Duodenal mucosa (tissue), 2 donors: ENCODE measurements around the gene MCM7.

ENCODE experiments used
- H3K27ac ChIP-seq: one replicate; pipeline ENCODE4 v1.7.0; 2013; ENCODE audit warnings: low read depth, low read length
- H3K27me3 ChIP-seq, 2 donors: one replicate each; pipeline ENCODE4 v1.7.0; 2013; ENCODE audit warnings: low read length in 2 of 2, control low read depth in 1 of 2; ENCODE audit not compliant: insufficient read depth in 2 of 2, control insufficient read depth in 1 of 2
- H3K36me3 ChIP-seq, 2 donors: one replicate each; pipeline ENCODE4 v1.7.0; 2013; ENCODE audit warnings: low read length in 2 of 2, control low read depth in 1 of 2; ENCODE audit not compliant: insufficient read depth in 2 of 2, control insufficient read depth in 1 of 2
- H3K4me1 ChIP-seq, 2 donors: one replicate each; pipeline ENCODE4 v1.7.0; 2013; ENCODE audit warnings: low read length in 2 of 2, control low read depth in 1 of 2; ENCODE audit not compliant: insufficient read depth in 2 of 2, control insufficient read depth in 1 of 2
- H3K4me3 ChIP-seq, 2 donors: one replicate each; pipeline ENCODE4 v1.7.0; 2013; ENCODE audit warnings: low read length in 2 of 2, low read depth in 1 of 2
- H3K9ac ChIP-seq, 2 donors: one replicate each; pipeline ENCODE4 v1.7.0; 2013; ENCODE audit warnings: low read length in 2 of 2, low read depth in 1 of 2
- H3K9me3 ChIP-seq, 2 donors: one replicate each; pipeline ENCODE4 v1.7.0; 2013; ENCODE audit warnings: low read length in 2 of 2, control low read depth in 1 of 2; ENCODE audit not compliant: control insufficient read depth in 1 of 2

The MCM7 gene

DNA sequence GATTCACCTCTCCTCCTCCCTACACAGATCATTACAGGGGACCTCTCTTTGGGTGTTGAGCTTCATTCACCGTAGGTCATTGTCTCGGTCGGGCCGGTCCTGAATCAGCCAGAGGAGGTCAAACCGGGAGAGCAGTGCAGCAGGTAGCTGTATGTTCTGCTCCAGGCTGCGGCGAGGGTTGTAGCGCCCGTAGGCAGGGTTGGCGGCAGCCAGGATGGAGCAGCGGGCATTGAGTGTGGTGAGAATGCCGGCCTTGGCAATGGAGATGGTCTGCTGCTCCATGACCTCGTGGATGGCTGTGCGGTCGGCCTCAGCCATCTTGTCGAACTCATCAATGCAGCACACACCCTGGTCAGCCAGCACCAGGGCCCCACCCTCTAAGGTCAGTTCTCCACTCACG, 5.5 kb downstream of the MCM7 start:
- H3K4me3 ChIP-seq = no peak overlapping the region
- peaks cover 70 to 89% of the 10 kb centered on the region in 2 donors for H3K36me3 ChIP-seq
- peaks cover 7 to 12% of the 10 kb centered on the region in 2 donors for H3K4me1 ChIP-seq
- H3K9me3 ChIP-seq = no peaks in the 10 kb centered on the region
- no peaks in the 10 kb centered on the region for H3K27me3 ChIP-seq
- H3K9ac ChIP-seq = no peak overlapping the region
- H3K27ac ChIP-seq = no peak overlapping the region

GRCh38 chr7:100095289-100095688, 5.9 kb downstream of the MCM7 start:
- Histone ChIP-seq H3K27me3 (no peaks in the 10 kb centered on the region), H3K9ac (no peak overlapping the region), H3K4me1 (peaks cover 7 to 12% of the 10 kb centered on the region in 2 donors), H3K36me3 (peaks cover 74 to 93% of the 10 kb centered on the region in 2 donors), H3K9me3 (no peaks in the 10 kb centered on the region), H3K27ac (no peak overlapping the region), H3K4me3 (no peak overlapping the region)

GRCh38 chr7:100093925-100094486, 7.2 kb downstream of the MCM7 start:
- Histone ChIP-seq H3K27ac (no peak overlapping the region), H3K9ac (no peak overlapping the region), H3K36me3 (peaks cover 74 to 84% of the 10 kb centered on the region in 2 donors), H3K4me1 (peaks cover 8 to 11% of the 10 kb centered on the region in 2 donors), H3K27me3 (no peaks in the 10 kb centered on the region), H3K9me3 (no peaks in the 10 kb centered on the region), H3K4me3 (no peak overlapping the region)

- Histone ChIP-seq H3K9me3 (no peaks in the 10 kb centered on the region), H3K4me3 (no peak overlapping the region), H3K9ac (no peak overlapping the region), H3K4me1 (peaks cover 8 to 10% of the 10 kb centered on the region in 2 donors), H3K36me3 (peaks cover 69 to 79% of the 10 kb centered on the region in 2 donors), H3K27ac (no peak overlapping the region), H3K27me3 (no peaks in the 10 kb centered on the region)
These were observed 7.7 kb downstream of the MCM7 start for GRCh38 chr7:100093498-100093897.

DNA sequence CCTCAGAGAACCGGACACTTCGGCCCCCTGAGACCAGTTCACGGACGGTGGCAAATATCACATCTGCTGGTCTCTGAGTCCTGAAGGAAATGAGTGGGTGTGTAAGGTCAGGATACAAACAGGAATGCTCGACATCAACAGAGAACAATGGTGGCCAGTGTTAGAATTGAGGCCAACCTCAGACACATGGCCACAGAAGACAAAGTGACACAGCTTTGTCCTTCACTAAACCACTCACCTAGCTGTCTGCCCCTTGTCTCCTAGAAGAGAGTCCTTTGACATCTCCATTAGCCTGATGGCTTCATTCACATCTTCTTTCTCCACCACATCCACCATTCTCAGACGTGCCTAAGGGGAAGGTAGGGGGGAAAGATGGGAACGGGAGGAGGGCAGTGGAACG, 8.1 kb downstream of the MCM7 start:
- no peaks in the 10 kb centered on the region for H3K27me3 ChIP-seq
- peaks cover 64 to 75% of the 10 kb centered on the region in 2 donors for H3K36me3 ChIP-seq
- no peak overlapping the region for H3K4me3 ChIP-seq
- H3K9me3 ChIP-seq = no peaks in the 10 kb centered on the region
- H3K27ac ChIP-seq = no peak overlapping the region
- H3K9ac ChIP-seq = no peak overlapping the region
- peaks cover 13 to 14% of the 10 kb centered on the region in 2 donors for H3K4me1 ChIP-seq

GRCh38 chr7:100091411-100092181, 9.6 kb downstream of the MCM7 start:
- Histone ChIP-seq H3K27ac (no peak overlapping the region), H3K9me3 (no peaks in the 10 kb centered on the region), H3K27me3 (no peaks in the 10 kb centered on the region), H3K9ac (no peak overlapping the region), H3K36me3 (peaks cover 53 to 63% of the 10 kb centered on the region in 2 donors), H3K4me1 (peaks cover 16 to 17% of the 10 kb centered on the region in 2 donors), H3K4me3 (no peak overlapping the region)

DNA sequence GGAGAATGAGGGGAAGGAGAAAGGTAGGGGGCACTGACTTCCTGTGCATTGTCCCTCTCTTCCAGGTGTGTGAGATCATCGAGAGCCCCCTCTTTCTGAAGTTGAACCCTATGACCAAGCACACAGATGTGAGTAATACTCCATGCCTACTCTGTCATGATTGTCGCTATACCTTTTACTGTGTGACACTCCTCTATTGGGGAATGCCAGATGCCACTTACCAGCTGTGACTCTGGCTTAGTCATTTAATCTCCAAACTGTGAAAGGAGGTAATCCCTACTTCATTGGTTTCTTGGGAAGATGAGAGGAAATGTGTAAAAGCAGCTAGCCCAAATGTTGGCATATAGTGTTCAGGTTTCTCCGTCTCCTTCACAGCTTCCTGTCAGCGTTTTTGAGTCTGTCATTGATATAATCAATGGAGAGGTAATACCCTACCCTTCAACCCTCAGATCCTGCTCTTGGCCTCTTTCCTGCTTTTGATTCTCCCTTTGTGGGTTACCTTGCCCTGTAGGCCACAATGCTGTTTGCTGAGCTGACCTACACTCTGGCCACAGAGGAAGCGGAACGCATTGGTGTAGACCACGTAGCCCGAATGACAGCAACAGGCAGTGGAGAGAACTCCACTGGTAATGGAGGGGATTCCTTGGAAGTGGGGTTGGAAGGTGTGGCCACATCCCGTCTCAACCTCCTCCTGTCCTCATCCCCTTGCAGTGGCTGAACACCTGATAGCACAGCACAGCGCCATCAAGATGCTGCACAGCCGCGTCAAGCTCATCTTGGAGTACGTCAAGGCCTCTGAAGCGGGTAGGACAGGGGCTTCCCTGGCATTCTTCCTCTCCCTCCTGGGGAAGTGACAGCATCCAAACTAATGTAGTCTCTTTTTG, 10.4 kb downstream of the MCM7 start:
- peaks cover 48 to 54% of the 10 kb centered on the region in 2 donors for H3K36me3 ChIP-seq
- H3K27me3 ChIP-seq = no peaks in the 10 kb centered on the region
- no peak overlapping the region for H3K9ac ChIP-seq
- H3K27ac ChIP-seq = no peak overlapping the region
- peaks cover 16 to 17% of the 10 kb centered on the region in 2 donors for H3K4me1 ChIP-seq
- H3K9me3 ChIP-seq = no peaks in the 10 kb centered on the region
- H3K4me3 ChIP-seq = no peak overlapping the region

GRCh38 chr7:100089458-100090196, 11.6 kb downstream of the MCM7 start:
- Histone ChIP-seq H3K27ac (no peak overlapping the region), H3K4me3 (peak overlapping the region; percentile 95 to 98), H3K4me1 (peaks cover 16 to 17% of the 10 kb centered on the region in 2 donors), H3K27me3 (no peaks in the 10 kb centered on the region), H3K9ac (peak overlapping the region; percentile 75 to 91), H3K9me3 (no peaks in the 10 kb centered on the region), H3K36me3 (peaks cover 40 to 43% of the 10 kb centered on the region in 2 donors)

GRCh38 chr7:100088621-100089457, 12.4 kb downstream of the MCM7 start, which contains the start of gene COPS6:
Gene COPS6 (plus strand): TSS chr7:100088969. CDS start chr7:100088991, 22 bp downstream.
- Histone ChIP-seq H3K27ac (peak within 1 kb of the TSS; percentile 41), H3K4me1 (peaks cover 16 to 17% of the 10 kb centered on the region in 2 donors), H3K36me3 (peaks cover 32 to 36% of the 10 kb centered on the region in 2 donors)

More at GRCh38 chr7:100088621-100089457, 12.4 kb downstream of the MCM7 start, which contains the start of gene COPS6:
- no peaks in the 10 kb centered on the region for H3K27me3 ChIP-seq
- H3K9ac ChIP-seq = peak within 1 kb of the TSS; percentile 75 to 91
- no peaks in the 10 kb centered on the region for H3K9me3 ChIP-seq
- peak within 1 kb of the TSS; percentile 95 to 98 for H3K4me3 ChIP-seq
